DOHH2 (cell line): ENCODE results near the gene EPB41L2.

ENCODE experiments used
- H3F3A ChIP-seq: fragments of 200-600 bp; sonication (generic), shearing (Covaris generic); 2 replicates; pipeline ENCODE4 v1.6.0; 2016; ENCODE audit warnings: antibody characterized with exemption, mild to moderate bottlenecking; ENCODE audit not compliant: control insufficient read depth, insufficient read depth
- H3K27ac ChIP-seq: fragments of 200-600 bp; sonication (generic); 2 replicates; pipeline ENCODE4 v1.5.1; 2014; ENCODE audit warnings: low read depth, mild to moderate bottlenecking, low read length, moderate library complexity
- H3K27me3 ChIP-seq: fragments of 200-600 bp; sonication (generic); 2 replicates; pipeline ENCODE4 v1.6.1; 2014; ENCODE audit warnings: mild to moderate bottlenecking, low read length, mixed read lengths; ENCODE audit not compliant: control insufficient read depth
- H3K36me3 ChIP-seq: fragments of 200-600 bp; sonication (generic); 2 replicates; pipeline ENCODE4 v1.6.1; 2014; ENCODE audit warnings: mild to moderate bottlenecking, low read length, moderate library complexity, mixed read lengths; ENCODE audit not compliant: control insufficient read depth
- H3K4me1 ChIP-seq: fragments of 200-600 bp; sonication (generic); 2 replicates; pipeline ENCODE4 v1.6.1; 2014; ENCODE audit warnings: mild to moderate bottlenecking, low read length, mixed read lengths; ENCODE audit not compliant: control insufficient read depth
- H3K4me2 ChIP-seq: fragments of 200-600 bp; sonication (generic); 2 replicates; pipeline ENCODE4 v1.6.0; 2014; ENCODE audit warnings: mild to moderate bottlenecking, low read length, moderate library complexity
- H3K4me3 ChIP-seq: fragments of 200-600 bp; sonication (generic); 2 replicates; pipeline ENCODE4 v1.5.1; 2014; ENCODE audit warnings: mild to moderate bottlenecking, low read length, mixed read lengths
- H3K79me2 ChIP-seq: fragments of 200-600 bp; sonication (generic); 2 replicates; pipeline ENCODE4 v1.6.1; 2014; ENCODE audit warnings: mild to moderate bottlenecking, low read length, mixed read lengths; ENCODE audit not compliant: control insufficient read depth
- H3K9me2 ChIP-seq: fragments of 200-600 bp; sonication (generic); replicated peaks from 2 replicates; pipeline ENCODE4 v1.6.1; 2014; ENCODE audit warnings: mild to moderate bottlenecking, low read length, mixed read lengths; ENCODE audit not compliant: control insufficient read depth
- H3K9me3 ChIP-seq: fragments of 200-600 bp; sonication (generic); 2 replicates; pipeline ENCODE4 v1.6.1; 2014; ENCODE audit warnings: antibody characterized with exemption, low read length, mixed read lengths; ENCODE audit not compliant: control insufficient read depth, insufficient read depth
- H4K20me1 ChIP-seq: fragments of 200-600 bp; sonication (generic); 2 replicates; pipeline ENCODE4 v1.6.0; 2014; ENCODE audit warnings: low read depth, mild to moderate bottlenecking, antibody characterized with exemption, low read length, moderate library complexity; ENCODE audit not compliant: control insufficient read depth, insufficient read depth
- EZH2phosphoT487 ChIP-seq: fragments of 200-600 bp; sonication (generic); IDR thresholded peaks from 2 replicates; pipeline ENCODE4 v1.6.1; 2017; ENCODE audit warnings: borderline replicate concordance, mild to moderate bottlenecking, antibody characterized with exemption, low read length, moderate library complexity, mixed read lengths
- TF ChIP-seq, protein P1 (sequence below): fragments of 200-600 bp; sonication (generic); IDR thresholded peaks from one replicate; pipeline ENCODE4 v1.5.1; 2014; ENCODE audit warnings: antibody characterized with exemption, mild to moderate bottlenecking, low read depth, low read length; ENCODE audit not compliant: poor library complexity, severe bottlenecking

Gene EPB41L2

DNA sequence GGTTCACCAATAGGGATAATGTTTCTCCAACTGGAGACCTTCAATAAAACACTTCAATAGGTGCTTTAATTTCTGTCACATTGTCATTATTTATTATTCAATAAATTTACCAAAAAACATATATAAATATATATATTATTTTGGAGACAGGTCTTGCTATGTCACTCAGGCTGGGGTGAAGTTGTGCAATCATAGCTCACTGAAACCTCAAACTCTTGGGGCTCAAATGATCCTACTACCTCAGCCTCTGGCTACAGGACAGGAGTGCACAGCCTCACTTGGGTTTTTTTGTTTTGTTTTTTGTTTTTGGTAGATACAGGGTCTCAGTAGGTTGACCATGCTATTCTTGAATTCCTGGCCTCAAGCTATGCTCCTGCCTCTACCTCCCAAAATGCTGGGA, 226.0 kb downstream of the EPB41L2 start:
- H3K4me2 ChIP-seq: no peak overlapping the region
- no peaks in the 10 kb centered on the region for H3K4me1 ChIP-seq
- H3K9me2 ChIP-seq: no peaks in the 10 kb centered on the region
- TF ChIP-seq, protein P1, sequence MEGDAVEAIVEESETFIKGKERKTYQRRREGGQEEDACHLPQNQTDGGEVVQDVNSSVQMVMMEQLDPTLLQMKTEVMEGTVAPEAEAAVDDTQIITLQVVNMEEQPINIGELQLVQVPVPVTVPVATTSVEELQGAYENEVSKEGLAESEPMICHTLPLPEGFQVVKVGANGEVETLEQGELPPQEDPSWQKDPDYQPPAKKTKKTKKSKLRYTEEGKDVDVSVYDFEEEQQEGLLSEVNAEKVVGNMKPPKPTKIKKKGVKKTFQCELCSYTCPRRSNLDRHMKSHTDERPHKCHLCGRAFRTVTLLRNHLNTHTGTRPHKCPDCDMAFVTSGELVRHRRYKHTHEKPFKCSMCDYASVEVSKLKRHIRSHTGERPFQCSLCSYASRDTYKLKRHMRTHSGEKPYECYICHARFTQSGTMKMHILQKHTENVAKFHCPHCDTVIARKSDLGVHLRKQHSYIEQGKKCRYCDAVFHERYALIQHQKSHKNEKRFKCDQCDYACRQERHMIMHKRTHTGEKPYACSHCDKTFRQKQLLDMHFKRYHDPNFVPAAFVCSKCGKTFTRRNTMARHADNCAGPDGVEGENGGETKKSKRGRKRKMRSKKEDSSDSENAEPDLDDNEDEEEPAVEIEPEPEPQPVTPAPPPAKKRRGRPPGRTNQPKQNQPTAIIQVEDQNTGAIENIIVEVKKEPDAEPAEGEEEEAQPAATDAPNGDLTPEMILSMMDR: no peak
- no peak for TF ChIP-seq EZH2phosphoT487
- no peaks in the 10 kb centered on the region for H3K9me3 ChIP-seq
- no peaks in the 10 kb centered on the region for H3F3A ChIP-seq
- H3K79me2 ChIP-seq: no peaks in the 10 kb centered on the region
- H3K27me3 ChIP-seq: no peaks in the 10 kb centered on the region
- H4K20me1 ChIP-seq: no peaks in the 10 kb centered on the region
- H3K36me3 ChIP-seq: 0 out of 2 replicates have a peak, but pooled peaks cover 3% of the 10 kb centered on the region
- no peak overlapping the region for H3K27ac ChIP-seq
- H3K4me3 ChIP-seq: no peak overlapping the region

DNA sequence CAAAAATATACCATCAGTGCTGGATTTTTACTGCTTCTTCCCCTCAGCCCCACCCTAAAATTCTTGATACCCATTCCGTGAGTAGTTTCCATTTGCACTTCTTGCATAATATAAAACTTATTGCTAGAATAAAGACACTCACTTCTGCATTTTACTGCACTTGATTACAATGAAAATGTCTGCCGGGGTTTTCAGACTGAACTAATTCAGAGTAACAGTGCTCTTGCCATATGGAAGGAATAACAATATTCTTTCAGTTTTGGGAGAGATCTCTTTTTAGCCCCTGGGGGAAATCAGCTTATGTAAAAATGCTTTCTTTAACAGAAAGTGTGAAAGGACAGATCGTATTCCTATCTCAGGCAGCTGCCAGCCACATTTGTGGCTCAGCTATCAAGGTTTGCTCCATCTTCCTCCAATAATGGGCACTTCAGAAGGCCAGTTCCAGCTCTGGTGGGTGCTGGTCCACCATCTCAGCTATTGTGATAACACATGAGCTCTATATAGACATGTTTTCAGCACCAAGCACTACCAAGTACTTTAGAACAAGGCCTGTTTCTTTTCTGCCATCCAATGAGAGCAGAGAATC, 226.9 kb downstream of the EPB41L2 start:
- no peaks in the 10 kb centered on the region for H3K27me3 ChIP-seq
- no peaks in the 10 kb centered on the region for H4K20me1 ChIP-seq
- H3K4me1 ChIP-seq: no peaks in the 10 kb centered on the region
- H3K9me2 ChIP-seq: no peaks in the 10 kb centered on the region
- H3K36me3 ChIP-seq: 0 out of 2 replicates have a peak, but pooled peaks cover 3% of the 10 kb centered on the region
- no peak overlapping the region for H3K4me2 ChIP-seq
- no peaks in the 10 kb centered on the region for H3K79me2 ChIP-seq
- TF ChIP-seq, protein P1: no peak
- TF ChIP-seq EZH2phosphoT487: no peak
- H3K9me3 ChIP-seq: no peaks in the 10 kb centered on the region
- no peak overlapping the region for H3K4me3 ChIP-seq
- H3K27ac ChIP-seq: no peak overlapping the region
- no peaks in the 10 kb centered on the region for H3F3A ChIP-seq

DNA sequence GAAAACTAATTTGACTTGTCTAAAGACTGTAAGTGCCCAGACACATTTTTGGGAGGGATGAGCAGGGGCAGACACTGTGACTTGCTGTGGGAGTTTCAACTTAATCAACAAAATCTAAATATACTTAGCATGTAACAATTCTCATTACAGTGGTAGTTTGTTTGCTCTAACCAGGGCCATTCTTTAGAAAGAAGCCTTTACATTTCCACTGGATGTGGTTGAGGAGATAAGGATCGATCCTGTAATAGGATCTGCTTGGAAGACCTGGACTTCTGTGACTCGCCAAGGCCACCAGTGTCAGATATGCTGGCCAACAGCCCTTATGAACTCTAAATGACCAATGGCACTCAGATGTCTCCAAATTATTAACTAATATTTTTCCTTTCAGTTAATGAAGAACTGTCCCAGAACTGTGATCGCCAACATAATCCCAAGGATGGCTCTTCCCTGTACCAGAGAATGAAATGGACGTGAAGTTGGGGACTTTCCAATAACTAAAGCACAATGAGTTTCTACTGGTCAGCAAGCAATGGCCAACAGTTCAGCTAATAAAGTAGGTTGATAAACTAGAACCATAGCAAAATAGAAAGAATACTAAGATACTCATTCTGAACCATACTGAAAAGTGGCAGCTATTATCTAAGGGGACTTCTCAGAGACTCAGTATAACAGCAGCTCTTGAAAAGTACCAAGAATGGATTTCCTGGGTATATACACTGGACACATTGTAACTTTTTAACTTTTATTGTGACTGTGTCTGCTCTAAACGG, 228.4 kb downstream of the EPB41L2 start:
- TF ChIP-seq EZH2phosphoT487: no peak
- TF ChIP-seq, protein P1: no peak
- Histone ChIP-seq H3K27ac (no peak overlapping the region), H3K79me2 (no peaks in the 10 kb centered on the region), H3K27me3 (no peaks in the 10 kb centered on the region), H3F3A (no peaks in the 10 kb centered on the region), H3K4me3 (no peak overlapping the region), H3K9me3 (no peaks in the 10 kb centered on the region), H3K9me2 (no peaks in the 10 kb centered on the region), H3K36me3 (0 out of 2 replicates have a peak, but pooled peaks cover 2% of the 10 kb centered on the region), H3K4me1 (no peaks in the 10 kb centered on the region), H4K20me1 (no peaks in the 10 kb centered on the region), H3K4me2 (no peak overlapping the region)
